ENCODE data around the gene PARD3B.

The PARD3B gene

DNA sequence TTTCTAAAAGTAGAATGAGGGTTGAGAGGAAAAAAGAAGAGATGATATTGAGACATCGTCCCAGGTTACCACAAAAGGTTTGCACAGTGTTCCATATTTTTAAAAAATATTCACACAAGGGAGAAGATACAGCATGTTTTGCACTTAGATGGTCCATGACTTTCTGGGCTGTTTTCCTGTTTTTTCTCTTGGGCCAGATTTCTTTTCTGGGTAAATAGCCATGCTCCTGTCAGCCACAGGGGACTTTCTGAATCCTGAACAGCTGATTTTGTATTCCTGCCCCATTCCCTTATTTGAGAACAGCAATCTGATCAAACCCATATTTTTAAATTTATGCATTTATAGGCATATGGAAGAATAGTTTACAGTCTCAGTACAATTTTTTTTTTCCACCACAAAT, 951.1 kb downstream of the PARD3B start:
- CTCF ChIA-PET, result interaction anchor here (0.8 kb wide), 1 partner anchor 66 kb away, joined by 3 read pairs; no protein-coding TSS in a partner anchor

DNA sequence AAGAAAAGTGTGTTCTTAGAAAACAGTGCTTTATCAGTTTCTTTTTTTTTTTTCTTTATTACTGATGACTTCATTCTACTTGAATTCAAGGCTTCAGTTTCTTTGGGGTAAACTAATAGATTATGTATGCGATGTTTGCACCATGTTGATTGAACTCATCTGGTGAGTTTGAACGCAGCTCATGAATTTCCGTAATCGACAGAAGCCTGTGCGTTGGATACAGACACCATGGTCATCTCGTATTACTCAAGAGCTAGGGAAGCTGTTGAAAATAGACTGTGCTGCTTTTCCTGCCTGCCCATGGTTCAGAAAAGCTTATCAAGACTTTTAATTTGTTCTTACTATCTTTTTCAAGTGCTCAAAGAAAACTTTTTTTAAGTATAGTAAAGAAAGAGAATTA, 951.5 kb downstream of the PARD3B start:
- POLR2A ChIA-PET (ENCODE audit: low non-redundant PET), result no interaction called here
- TF ChIP-seq, protein P1, sequence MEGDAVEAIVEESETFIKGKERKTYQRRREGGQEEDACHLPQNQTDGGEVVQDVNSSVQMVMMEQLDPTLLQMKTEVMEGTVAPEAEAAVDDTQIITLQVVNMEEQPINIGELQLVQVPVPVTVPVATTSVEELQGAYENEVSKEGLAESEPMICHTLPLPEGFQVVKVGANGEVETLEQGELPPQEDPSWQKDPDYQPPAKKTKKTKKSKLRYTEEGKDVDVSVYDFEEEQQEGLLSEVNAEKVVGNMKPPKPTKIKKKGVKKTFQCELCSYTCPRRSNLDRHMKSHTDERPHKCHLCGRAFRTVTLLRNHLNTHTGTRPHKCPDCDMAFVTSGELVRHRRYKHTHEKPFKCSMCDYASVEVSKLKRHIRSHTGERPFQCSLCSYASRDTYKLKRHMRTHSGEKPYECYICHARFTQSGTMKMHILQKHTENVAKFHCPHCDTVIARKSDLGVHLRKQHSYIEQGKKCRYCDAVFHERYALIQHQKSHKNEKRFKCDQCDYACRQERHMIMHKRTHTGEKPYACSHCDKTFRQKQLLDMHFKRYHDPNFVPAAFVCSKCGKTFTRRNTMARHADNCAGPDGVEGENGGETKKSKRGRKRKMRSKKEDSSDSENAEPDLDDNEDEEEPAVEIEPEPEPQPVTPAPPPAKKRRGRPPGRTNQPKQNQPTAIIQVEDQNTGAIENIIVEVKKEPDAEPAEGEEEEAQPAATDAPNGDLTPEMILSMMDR (conservative IDR thresholded peaks at IDR 0.05; ENCODE audit: low read depth), result no peak
- DNase-seq (ENCODE audit: low spot score), result no peak

More for the DNA sequence above, 951.1 kb downstream of the PARD3B start:
- DNase-seq (ENCODE audit: low spot score), result no peak
- H3K27ac ChIP-seq, result no peak overlapping the region
- TF ChIP-seq, protein P1 (conservative IDR thresholded peaks at IDR 0.05; ENCODE audit: low read depth), result no peak
- POLR2A ChIA-PET (ENCODE audit: low non-redundant PET), result no interaction called here

DNA sequence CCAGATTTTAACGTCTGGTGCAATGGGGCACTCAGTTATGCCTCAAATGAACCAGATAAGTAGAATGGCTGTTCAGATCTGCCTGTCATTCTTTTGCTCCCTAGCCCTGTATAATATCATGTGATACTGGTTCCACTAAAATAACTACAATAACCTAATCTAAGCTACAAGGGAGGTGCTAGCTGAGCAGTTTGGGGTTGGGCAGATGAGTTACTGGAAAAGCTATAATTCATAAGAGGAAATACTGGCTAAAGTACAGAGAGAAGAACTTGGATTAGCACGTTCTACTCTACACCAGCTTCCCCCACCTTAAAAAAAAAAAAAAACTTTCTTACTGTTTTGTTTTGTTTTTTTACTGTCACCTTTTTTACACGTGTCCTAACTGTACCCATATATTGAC, 953.7 kb downstream of the PARD3B start:
- CTCF ChIA-PET, result interaction anchor here (0.6 kb wide), 1 partner anchor 62 kb away, joined by 4 read pairs; no protein-coding TSS in a partner anchor
- POLR2A ChIA-PET (ENCODE audit: low non-redundant PET), result no interaction called here
- TF ChIP-seq, protein P1 (conservative IDR thresholded peaks at IDR 0.05; ENCODE audit: low read depth), result no peak
- no peak overlapping the region for H3K27ac ChIP-seq
- no peak for DNase-seq (ENCODE audit: low spot score)

More for the DNA sequence above, 951.5 kb downstream of the PARD3B start:
- CTCF ChIA-PET, result interaction anchor here (0.8 kb wide), 1 partner anchor 66 kb away, joined by 3 read pairs; no protein-coding TSS in a partner anchor
- no peak overlapping the region for H3K27ac ChIP-seq

DNA sequence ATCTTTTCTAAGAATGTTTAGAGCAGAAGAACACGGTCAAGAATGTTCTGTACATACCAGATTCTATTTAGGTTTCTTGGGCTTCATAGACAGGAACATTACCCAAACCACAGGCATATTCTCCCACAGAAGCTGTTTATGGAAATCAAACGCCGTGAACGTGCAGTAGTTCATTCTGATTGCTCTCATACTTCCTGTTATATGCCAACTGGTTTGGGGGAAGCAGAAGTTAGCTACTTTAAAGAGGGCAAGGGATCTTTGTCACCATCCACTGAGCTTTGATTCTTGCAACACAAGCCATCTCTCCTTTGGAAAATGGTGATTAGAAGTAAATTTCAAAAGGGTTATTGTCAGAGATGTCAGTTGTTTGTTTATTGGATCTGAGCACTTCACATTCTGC, 954.8 kb downstream of the PARD3B start:
- ChIA-PET CTCF (no interaction called here), POLR2A (ENCODE audit: low non-redundant PET) (no interaction called here)
- TF ChIP-seq, protein P1 (conservative IDR thresholded peaks at IDR 0.05; ENCODE audit: low read depth), result no peak
- no peak overlapping the region for H3K27ac ChIP-seq
- DNase-seq (ENCODE audit: low spot score), result no peak

DNA sequence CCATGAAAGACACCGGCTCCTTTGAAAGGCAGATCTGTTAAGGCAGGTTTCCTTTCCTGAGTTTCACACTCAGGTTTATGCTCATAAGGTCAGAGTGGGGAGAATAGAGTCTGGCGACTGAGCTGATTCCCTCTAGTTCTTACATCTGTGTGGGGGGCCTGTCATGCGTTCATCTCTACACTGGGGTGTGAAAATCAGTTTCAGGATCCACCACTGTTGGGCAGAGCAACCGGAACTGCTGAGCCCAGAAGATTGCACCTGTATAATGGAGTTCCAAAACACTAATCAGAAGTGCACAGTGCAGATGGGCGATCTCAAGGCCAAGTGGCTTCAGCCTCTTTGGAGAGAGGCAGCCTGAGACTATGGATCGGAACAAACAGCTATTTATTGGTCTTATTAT, 955.7 kb downstream of the PARD3B start:
- TF ChIP-seq, protein P1 (conservative IDR thresholded peaks at IDR 0.05; ENCODE audit: low read depth), result no peak
- DNase-seq (ENCODE audit: low spot score), result no peak
- H3K27ac ChIP-seq, result no peak overlapping the region
- CTCF ChIA-PET, result no interaction called here
- POLR2A ChIA-PET (ENCODE audit: low non-redundant PET), result no interaction called here

DNA sequence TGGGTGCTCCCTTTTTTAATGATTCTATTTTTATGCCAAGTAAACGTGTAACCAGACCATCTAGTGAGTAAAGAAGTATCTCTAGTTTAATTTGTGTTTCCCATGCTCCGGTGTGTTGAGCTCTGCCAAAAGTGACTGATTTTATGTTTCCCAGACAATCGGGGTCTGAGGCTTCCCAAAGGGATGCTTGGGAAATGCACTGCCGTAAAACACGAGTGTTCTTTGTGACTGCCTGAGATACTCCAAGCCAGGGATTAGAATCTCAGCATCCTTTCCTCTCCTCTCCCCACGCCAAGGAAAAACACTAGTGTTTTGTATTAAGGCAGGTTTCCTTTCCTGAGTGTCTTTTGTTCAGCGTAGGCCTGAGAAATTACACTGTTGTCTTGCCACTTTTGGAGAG, 956.6 kb downstream of the PARD3B start:
- POLR2A ChIA-PET (ENCODE audit: low non-redundant PET), result no interaction called here
- H3K27ac ChIP-seq, result no peak overlapping the region
- TF ChIP-seq, protein P1 (conservative IDR thresholded peaks at IDR 0.05; ENCODE audit: low read depth), result no peak
- CTCF ChIA-PET, result no interaction called here
- DNase-seq (ENCODE audit: low spot score), result no peak

Measured in RWPE1 (cell line).